Forelimb muscle (tissue), 1 donor: ENCODE measurements around the gene B4GALT6. TPM values are rescaled to one million over a fixed set of nuclear protein-coding genes. Genes with fewer than 3 reads are reported as not detected.

Experiments
- DNase-seq: peaks from one replicate; pipeline ENCODE4 v3.0.0-alpha.2; 2013; ENCODE audit warnings: low read depth
- polyA plus RNA-seq: library from polyadenylated mRNA; unstranded; fragments of 120-200 nt; gene quantifications from one replicate; pipeline ENCODE4 v1.2.1, GENCODE V29; 2013; ENCODE audit not compliant: insufficient read length

Gene B4GALT6
- polyA plus RNA-seq, 1 donor, result 11.5 TPM

GRCh38 chr18:31595121-31595771, 89.1 kb downstream of the B4GALT6 start:
- no peak for DNase-seq

GRCh38 chr18:31592506-31593157, 91.7 kb downstream of the B4GALT6 start:
- no peak for DNase-seq

GRCh38 chr18:31591628-31592027, 92.8 kb downstream of the B4GALT6 start, which contains the start of gene TTR:
TSS of gene TTR (plus strand) at chr18:31591877. CDS start at chr18:31591903, 26 bp downstream.
- no peak for DNase-seq

- no peak for DNase-seq
Measured at GRCh38 chr18:31591113-31591512, 93.3 kb downstream of the B4GALT6 start.

- DNase-seq, result no peak
Measured at GRCh38 chr18:31590570-31590969, 93.8 kb downstream of the B4GALT6 start.

- DNase-seq, result no peak
Measured at GRCh38 chr18:31587529-31587928, 96.9 kb downstream of the B4GALT6 start.

GRCh38 chr18:31586616-31587015, 97.8 kb downstream of the B4GALT6 start:
- no peak for DNase-seq

GRCh38 chr18:31585991-31586390, 98.4 kb downstream of the B4GALT6 start:
- DNase-seq, result no peak

GRCh38 chr18:31583185-31583854, 101.1 kb downstream of the B4GALT6 start:
- DNase-seq, result no peak

- no peak for DNase-seq
Measured at GRCh38 chr18:31581498-31582197, 102.7 kb downstream of the B4GALT6 start.

- DNase-seq, result no peak
Measured at GRCh38 chr18:31579375-31579774, 105.0 kb downstream of the B4GALT6 start.

GRCh38 chr18:31578126-31578525, 106.3 kb downstream of the B4GALT6 start:
- no peak for DNase-seq

GRCh38 chr18:31577195-31577594, 107.2 kb downstream of the B4GALT6 start:
- no peak for DNase-seq

GRCh38 chr18:31576670-31577069, 107.7 kb downstream of the B4GALT6 start:
- no peak for DNase-seq

GRCh38 chr18:31575515-31576257, 108.7 kb downstream of the B4GALT6 start:
- DNase-seq, result no peak

GRCh38 chr18:31574359-31574758, 110.0 kb downstream of the B4GALT6 start:
- no peak for DNase-seq

Other genes starting within 250 kb of the B4GALT6 start
- gene DSG3, start 236.8 kb downstream of the B4GALT6 start, polyA plus RNA-seq, result not detected
- gene DSG2, start 186.4 kb downstream of the B4GALT6 start, polyA plus RNA-seq, result 4.9 TPM
- not detected for gene TTR, start 92.7 kb downstream of the B4GALT6 start, polyA plus RNA-seq
- 0.13 TPM for gene SLC25A52, start 76.3 kb upstream of the B4GALT6 start, polyA plus RNA-seq